Heart left ventricle (tissue), 13 donors: ENCODE results near the gene SEC24B.

Experiments used
- POLR2A ChIP-seq, 2 donors: fragments of 450-650 bp; IDR thresholded peaks; one replicate each; pipeline ENCODE4 v1.6.1; 2017; ENCODE audit warnings: antibody characterized with exemption in 2 of 2, mild to moderate bottlenecking in 2 of 2, moderate library complexity in 2 of 2
- TF ChIP-seq, protein P1 (sequence below), 12 donors: fragments of 200-600 bp; sonication (generic) in 4 of 12; IDR thresholded peaks; one replicate each; pipeline versions ENCODE4 v1.5.0 to v1.8.0; 2018 to 2022; ENCODE audit warnings: antibody characterized with exemption in 12 of 12, mild to moderate bottlenecking in 5 of 12
- donor health status: ischemic (EF 13 %, LVEDD 7.1; RV severe dilation, severe dysfunction).
- donor health status: DM: no; HTN: yes; CAD: no.
- donor health status: DM: no; HTN: no; CAD: no.
- donor health status: ischemic (EF 25% LVEDD 6.9; RV normal size, moderate dysfunction).
- donor health status: ischemic (EF 25% LVEDD 5.7; RV mildly dilated, moderate dysfunction).
- donor health status: ischemic (EF 35%, LVEDD 5.7; RV mildly dilated, moderate dysfunction).
- donor health status: nonischemic (EF 11% LVEDD 7.7; RV severe dilation, severe dysfunction).
- donor health status: DM: yes; HTN: yes; CAD: no.
- donor health status: PGD.
- donor health status: ischemic (EF 29% LVEDD 5.4; RV normal size, mild dysfunction).
- donor health status: nonischemic (EF 23%, LVEDD 6.1; RV moderate dilation, normal function).

DNA sequence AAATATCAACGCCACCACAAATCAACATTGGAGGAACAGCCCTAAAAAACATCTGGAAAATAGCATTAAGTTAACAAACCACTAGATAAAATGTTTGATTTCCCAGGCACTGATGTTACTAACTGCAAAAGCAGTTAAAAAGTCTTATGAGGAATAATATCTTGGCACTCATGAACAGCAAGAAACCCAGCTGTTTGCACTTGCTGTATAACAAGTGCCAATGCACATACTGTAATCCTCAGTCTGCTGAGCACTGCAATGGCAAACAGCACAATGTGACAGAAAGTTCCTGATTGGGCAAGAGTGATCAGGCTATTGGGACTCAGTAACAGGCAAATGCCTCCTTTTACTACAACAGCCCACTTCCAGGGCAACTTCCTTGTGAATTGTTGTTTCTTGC is 20.8 kb upstream of the SEC24B start:
- TF ChIP-seq POLR2A (IDR thresholded peaks at IDR 0.05) = no peak
- TF ChIP-seq, protein P1, sequence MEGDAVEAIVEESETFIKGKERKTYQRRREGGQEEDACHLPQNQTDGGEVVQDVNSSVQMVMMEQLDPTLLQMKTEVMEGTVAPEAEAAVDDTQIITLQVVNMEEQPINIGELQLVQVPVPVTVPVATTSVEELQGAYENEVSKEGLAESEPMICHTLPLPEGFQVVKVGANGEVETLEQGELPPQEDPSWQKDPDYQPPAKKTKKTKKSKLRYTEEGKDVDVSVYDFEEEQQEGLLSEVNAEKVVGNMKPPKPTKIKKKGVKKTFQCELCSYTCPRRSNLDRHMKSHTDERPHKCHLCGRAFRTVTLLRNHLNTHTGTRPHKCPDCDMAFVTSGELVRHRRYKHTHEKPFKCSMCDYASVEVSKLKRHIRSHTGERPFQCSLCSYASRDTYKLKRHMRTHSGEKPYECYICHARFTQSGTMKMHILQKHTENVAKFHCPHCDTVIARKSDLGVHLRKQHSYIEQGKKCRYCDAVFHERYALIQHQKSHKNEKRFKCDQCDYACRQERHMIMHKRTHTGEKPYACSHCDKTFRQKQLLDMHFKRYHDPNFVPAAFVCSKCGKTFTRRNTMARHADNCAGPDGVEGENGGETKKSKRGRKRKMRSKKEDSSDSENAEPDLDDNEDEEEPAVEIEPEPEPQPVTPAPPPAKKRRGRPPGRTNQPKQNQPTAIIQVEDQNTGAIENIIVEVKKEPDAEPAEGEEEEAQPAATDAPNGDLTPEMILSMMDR (IDR thresholded peaks at IDR 0.05) = no peak
